Thyroid gland (tissue), 4 donors: ENCODE results near the gene ACAN.

ENCODE experiments used
- POLR2A ChIP-seq, 2 donors: fragments of 450-650 bp; IDR thresholded peaks; one replicate each; pipeline ENCODE4 v1.6.1; 2017; ENCODE audit warnings: antibody characterized with exemption in 2 of 2, mild to moderate bottlenecking in 2 of 2, moderate library complexity in 1 of 2
- TF ChIP-seq, protein P1 (sequence below), 6 experiments: fragments of 200-600 bp in 3 of 6; fragments of 450-650 bp in 3 of 6; sonication (generic) in 3 of 6; IDR thresholded peaks; one replicate each; pipeline ENCODE4 v1.5.1; 2016 to 2019; ENCODE audit warnings: antibody characterized with exemption in 6 of 6, mild to moderate bottlenecking in 2 of 6, inconsistent platforms in 1 of 6, moderate library complexity in 1 of 6

DNA sequence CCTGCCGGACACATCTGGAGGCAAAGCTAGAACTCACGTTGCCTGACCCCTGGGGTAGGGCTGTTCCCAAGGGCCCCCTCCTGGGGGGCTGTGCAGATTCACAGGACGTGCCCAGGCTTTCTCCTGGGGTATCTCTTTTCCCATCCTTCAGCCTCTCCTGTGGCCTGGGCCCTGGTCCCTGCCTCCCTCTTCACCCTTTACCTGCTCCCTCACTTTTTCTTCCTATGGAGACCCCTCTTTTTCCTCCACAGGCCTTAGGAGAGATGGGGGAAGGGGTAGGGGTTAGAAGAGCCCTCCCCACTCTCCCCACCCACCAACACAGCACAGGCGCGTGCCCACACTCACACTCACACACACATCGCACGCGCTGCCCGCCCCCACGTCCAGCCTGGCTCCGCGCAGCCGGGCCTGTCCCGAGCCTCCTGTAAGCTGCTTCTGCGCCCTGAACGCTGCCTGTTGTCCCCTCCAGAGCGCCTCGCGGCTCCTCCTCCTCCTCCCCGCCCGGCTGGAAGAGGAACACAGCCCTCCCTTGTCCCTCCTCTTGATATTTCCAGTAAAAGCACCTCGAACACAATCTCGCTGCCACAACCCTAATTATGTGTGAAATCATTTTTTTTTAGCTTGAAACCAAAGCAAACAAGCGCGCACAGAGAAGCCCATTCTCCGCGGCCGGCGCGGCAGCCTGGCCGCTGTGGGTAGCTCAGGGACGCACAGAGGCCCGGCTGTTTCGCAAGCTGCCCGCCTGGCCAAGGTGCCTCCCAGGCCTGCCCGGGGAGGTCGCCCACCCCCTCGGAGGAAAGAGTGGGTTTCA, 33.9 kb upstream of the ACAN start:
- TF ChIP-seq, protein P1, sequence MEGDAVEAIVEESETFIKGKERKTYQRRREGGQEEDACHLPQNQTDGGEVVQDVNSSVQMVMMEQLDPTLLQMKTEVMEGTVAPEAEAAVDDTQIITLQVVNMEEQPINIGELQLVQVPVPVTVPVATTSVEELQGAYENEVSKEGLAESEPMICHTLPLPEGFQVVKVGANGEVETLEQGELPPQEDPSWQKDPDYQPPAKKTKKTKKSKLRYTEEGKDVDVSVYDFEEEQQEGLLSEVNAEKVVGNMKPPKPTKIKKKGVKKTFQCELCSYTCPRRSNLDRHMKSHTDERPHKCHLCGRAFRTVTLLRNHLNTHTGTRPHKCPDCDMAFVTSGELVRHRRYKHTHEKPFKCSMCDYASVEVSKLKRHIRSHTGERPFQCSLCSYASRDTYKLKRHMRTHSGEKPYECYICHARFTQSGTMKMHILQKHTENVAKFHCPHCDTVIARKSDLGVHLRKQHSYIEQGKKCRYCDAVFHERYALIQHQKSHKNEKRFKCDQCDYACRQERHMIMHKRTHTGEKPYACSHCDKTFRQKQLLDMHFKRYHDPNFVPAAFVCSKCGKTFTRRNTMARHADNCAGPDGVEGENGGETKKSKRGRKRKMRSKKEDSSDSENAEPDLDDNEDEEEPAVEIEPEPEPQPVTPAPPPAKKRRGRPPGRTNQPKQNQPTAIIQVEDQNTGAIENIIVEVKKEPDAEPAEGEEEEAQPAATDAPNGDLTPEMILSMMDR (IDR thresholded peaks at IDR 0.05), result no peak
- no peak for TF ChIP-seq POLR2A (IDR thresholded peaks at IDR 0.05)
